Transverse colon (tissue), 4 donors: Measurements from ENCODE around the gene ATP6V1G1.
"Not testable (repeated sequence)": the region's sequence is repeated elsewhere in the genome, so short reads cannot be mapped to it uniquely, and the experiment has no call there.

Experiments used
- EP300 ChIP-seq: sonication (generic); formaldehyde crosslinking; IDR thresholded peaks from one replicate; pipeline ENCODE4 v1.6.1; 2017; ENCODE audit warnings: antibody characterized with exemption, low read depth
- POLR2A ChIP-seq: fragments of 450-650 bp; IDR thresholded peaks from one replicate; pipeline ENCODE4 v1.6.1; 2016; ENCODE audit warnings: antibody characterized with exemption, mild to moderate bottlenecking, moderate library complexity
- POLR2AphosphoS5 ChIP-seq, 3 donors: sonication (generic); formaldehyde crosslinking; IDR thresholded peaks; one replicate each; pipeline ENCODE4 v1.6.1; 2016; ENCODE audit warnings: antibody characterized with exemption in 3 of 3
- TF ChIP-seq, protein P1 (sequence below), 5 experiments: fragments of 200-600 bp in 3 of 5; fragments of 450-650 bp in 2 of 5; sonication (generic) in 3 of 5; IDR thresholded peaks; 1 replicate in 2 of 5; 2 replicates in 3 of 5; pipeline ENCODE4 v1.5.1; 2016 to 2017; ENCODE audit warnings: antibody characterized with exemption in 5 of 5, inconsistent platforms in 3 of 5, mild to moderate bottlenecking in 2 of 5, moderate library complexity in 1 of 5

DNA sequence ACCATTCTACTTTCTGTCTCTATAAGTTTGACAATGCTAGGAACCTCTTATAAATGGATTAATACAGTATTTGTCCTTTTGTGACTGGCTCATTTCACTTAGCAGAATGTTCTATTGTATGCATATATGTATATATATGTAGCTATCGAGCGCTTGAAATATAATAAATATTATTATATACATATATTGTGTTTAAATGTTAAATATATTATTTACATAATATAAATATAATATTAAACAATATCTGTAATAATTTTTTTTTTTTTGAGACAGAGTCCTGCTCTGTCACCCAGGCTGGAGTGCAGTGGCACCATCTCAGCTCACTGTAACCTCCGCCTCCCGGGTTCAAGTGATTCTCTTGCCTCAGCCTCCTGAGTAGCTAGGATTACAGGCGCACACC is 9.4 kb upstream of the ATP6V1G1 start:
- TF ChIP-seq, protein P1, sequence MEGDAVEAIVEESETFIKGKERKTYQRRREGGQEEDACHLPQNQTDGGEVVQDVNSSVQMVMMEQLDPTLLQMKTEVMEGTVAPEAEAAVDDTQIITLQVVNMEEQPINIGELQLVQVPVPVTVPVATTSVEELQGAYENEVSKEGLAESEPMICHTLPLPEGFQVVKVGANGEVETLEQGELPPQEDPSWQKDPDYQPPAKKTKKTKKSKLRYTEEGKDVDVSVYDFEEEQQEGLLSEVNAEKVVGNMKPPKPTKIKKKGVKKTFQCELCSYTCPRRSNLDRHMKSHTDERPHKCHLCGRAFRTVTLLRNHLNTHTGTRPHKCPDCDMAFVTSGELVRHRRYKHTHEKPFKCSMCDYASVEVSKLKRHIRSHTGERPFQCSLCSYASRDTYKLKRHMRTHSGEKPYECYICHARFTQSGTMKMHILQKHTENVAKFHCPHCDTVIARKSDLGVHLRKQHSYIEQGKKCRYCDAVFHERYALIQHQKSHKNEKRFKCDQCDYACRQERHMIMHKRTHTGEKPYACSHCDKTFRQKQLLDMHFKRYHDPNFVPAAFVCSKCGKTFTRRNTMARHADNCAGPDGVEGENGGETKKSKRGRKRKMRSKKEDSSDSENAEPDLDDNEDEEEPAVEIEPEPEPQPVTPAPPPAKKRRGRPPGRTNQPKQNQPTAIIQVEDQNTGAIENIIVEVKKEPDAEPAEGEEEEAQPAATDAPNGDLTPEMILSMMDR (IDR thresholded peaks at IDR 0.05) = not testable (repeated sequence)
- not testable (repeated sequence) for TF ChIP-seq POLR2A; POLR2AphosphoS5 (IDR thresholded peaks at IDR 0.05); EP300
